Right atrium auricular region (tissue), 2 donors: ENCODE measurements around the gene SLC38A11. TPM values are rescaled to one million over a fixed set of nuclear protein-coding genes. Genes with fewer than 3 reads are reported as not detected.

Source experiments
- DNase-seq: peaks from one replicate; pipeline ENCODE4 v3.0.0-alpha.2; 2019; ENCODE audit warnings: low spot score
- H3K27ac ChIP-seq, 2 donors: fragments of 200-600 bp; sonication (generic); 1 replicate in 1 of 2; 2 replicates in 1 of 2; pipeline ENCODE4 v1.5.1; 2016 to 2019
- H3K27me3 ChIP-seq, 2 donors: fragments of 200-600 bp; sonication (generic); one replicate each; pipeline versions ENCODE4 v1.5.1 to v1.6.0; 2017 to 2019
- H3K36me3 ChIP-seq: fragments of 200-600 bp; sonication (generic); one replicate; pipeline ENCODE4 v1.5.1; 2016
- H3K4me1 ChIP-seq, 2 donors: fragments of 200-600 bp; sonication (generic); one replicate each; pipeline versions ENCODE4 v1.5.1 to v1.6.0; 2017 to 2019
- H3K4me3 ChIP-seq, 2 donors: fragments of 200-600 bp; sonication (generic); 1 replicate in 1 of 2; 2 replicates in 1 of 2; pipeline ENCODE4 v1.5.1; 2017 to 2019; ENCODE audit warnings: mild to moderate bottlenecking in 1 of 2, moderate library complexity in 1 of 2
- H3K9me3 ChIP-seq, 2 donors: fragments of 200-600 bp; sonication (generic); one replicate each; pipeline ENCODE4 v1.5.1; 2019
- CTCF ChIP-seq, 2 donors: fragments of 200-600 bp; sonication (generic); IDR thresholded peaks; one replicate each; pipeline ENCODE4 v1.5.1; 2019; ENCODE audit warnings: antibody characterized with exemption in 2 of 2
- total RNA-seq, 2 donors: library from RNA; depleted of rRNA; stranded (reverse); fragments of >200 nt; gene quantifications; one replicate each; pipeline ENCODE4 v1.1.0, GENCODE V29; 2016

The SLC38A11 gene
- total RNA-seq, 2 donors from 2014 or later: 0.74 TPM; not detected in 1

DNA sequence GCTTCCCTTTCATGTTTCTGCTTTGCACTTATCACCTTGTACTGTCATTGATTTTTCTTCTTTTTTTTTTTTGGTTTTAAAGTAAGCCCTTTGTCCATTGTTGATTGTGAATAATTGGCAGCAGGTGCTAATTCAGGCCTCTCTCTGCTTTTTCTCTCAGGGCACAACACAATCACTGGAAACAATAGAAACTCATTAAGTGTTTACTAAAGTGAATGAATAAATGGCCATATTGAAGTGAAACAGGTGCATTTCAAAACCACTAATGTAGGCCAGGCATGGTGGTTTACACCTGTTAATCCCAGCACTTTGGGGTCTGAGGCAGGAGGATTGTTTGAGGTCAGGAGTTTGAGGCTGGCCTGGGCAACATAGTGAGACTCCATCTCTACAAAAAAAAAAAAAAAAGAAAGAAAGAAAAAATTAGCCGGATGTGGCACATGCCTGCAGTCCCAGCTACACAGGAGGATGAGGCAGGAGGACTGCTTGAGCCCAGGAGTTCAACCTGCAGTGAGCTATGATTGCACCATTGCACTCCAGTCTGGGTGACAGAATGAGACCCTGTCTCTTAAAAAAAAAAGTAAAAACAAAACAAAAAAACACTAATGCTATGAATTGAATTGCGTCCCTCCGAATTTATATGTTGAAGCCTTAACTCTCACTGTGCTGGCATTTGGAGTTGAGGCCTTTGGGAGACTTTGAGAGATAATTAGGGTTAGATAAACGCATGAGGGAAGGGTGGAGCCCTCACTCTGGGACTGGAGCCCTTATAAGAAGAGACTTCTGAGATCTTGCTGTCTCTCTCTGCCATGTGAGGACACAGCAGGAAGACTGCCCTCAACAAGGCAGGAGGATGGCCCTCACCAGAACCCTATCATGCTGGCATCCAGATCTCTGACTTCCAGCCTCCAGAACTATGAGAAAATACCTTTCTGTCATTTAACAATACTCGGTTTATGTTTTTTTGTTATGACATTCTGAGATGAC, 19.9 kb downstream of the SLC38A11 start:
- no peaks in the 10 kb centered on the region for H3K9me3 ChIP-seq
- H3K36me3 ChIP-seq: no peaks in the 10 kb centered on the region
- TF ChIP-seq CTCF (IDR thresholded peaks at IDR 0.05): no peak
- no peaks in the 10 kb centered on the region for H3K4me1 ChIP-seq
- H3K27ac ChIP-seq: no peak overlapping the region
- H3K4me3 ChIP-seq: no peak overlapping the region
- no peaks in the 10 kb centered on the region for H3K27me3 ChIP-seq
- no peak for DNase-seq

DNA sequence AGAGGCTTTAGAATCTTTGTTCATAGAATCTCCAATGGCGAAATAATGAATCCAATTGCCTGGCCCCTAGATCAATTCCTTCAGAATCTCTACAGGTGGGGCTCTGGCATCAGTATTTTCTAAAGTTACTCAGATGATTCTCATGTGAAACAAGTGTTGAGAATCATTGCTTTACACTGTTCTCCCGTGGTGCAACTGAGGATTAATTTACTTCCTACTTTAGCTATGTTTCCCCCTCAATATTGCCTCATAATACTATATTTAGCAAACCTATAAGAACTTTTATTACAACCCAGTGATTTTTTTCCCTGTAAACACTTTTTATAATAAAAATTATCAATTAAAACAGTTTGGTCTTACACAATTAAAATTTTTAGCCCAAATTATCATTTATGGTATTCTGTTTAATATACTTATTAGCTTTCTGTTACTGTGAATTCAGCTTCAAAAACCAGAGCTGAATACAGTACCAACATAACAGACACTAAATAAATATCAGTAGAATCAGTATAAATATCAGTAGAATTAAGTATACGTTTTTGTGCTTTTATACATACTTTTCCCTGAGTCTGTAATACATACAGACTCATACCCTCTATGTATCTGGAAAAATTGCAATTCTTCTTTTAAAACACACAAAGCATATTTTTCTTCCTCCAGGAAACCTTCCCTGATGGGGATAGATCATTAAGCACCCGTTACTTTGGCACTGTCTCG, 20.8 kb downstream of the SLC38A11 start:
- H3K9me3 ChIP-seq: no peaks in the 10 kb centered on the region
- H3K4me3 ChIP-seq: no peak overlapping the region
- no peak for TF ChIP-seq CTCF (IDR thresholded peaks at IDR 0.05)
- no peaks in the 10 kb centered on the region for H3K27me3 ChIP-seq
- no peaks in the 10 kb centered on the region for H3K36me3 ChIP-seq
- H3K27ac ChIP-seq: no peak overlapping the region
- no peaks in the 10 kb centered on the region for H3K4me1 ChIP-seq
- no peak for DNase-seq

- no peaks in the 10 kb centered on the region for H3K9me3 ChIP-seq
- H3K4me1 ChIP-seq: no peaks in the 10 kb centered on the region
- no peak for DNase-seq
- H3K27me3 ChIP-seq: no peaks in the 10 kb centered on the region
- H3K36me3 ChIP-seq: no peaks in the 10 kb centered on the region
- no peak overlapping the region for H3K4me3 ChIP-seq
- TF ChIP-seq CTCF (IDR thresholded peaks at IDR 0.05): no peak
- H3K27ac ChIP-seq: no peak overlapping the region
Observed at GRCh38 chr2:164933671-164934189, 21.6 kb downstream of the SLC38A11 start.

DNA sequence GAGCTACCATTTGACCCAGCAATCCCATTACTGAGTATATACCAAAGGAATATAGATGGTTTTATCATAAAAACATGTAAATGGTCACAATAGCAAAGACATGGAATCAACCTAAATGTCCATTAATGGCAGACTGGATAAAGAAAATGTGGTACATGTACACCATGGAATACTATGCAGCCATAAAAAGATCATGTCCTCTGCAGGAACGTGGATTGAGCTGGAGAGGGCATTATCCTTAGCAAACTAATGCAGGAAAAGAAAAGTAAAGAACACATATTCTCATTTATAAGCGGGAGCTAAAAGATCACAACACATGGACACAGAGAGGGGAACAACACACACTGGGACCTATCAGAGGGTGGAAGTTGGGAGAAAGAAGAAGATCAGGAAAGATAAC, 22.9 kb downstream of the SLC38A11 start:
- TF ChIP-seq CTCF (IDR thresholded peaks at IDR 0.05): no peak

GRCh38 chr2:164928101-164928673, 27.1 kb downstream of the SLC38A11 start:
- no peaks in the 10 kb centered on the region for H3K36me3 ChIP-seq
- DNase-seq: no peak
- no peaks in the 10 kb centered on the region for H3K27me3 ChIP-seq
- TF ChIP-seq CTCF (IDR thresholded peaks at IDR 0.05): no peak
- no peak overlapping the region for H3K27ac ChIP-seq
- no peak overlapping the region for H3K4me3 ChIP-seq
- no peaks in the 10 kb centered on the region for H3K4me1 ChIP-seq
- no peaks in the 10 kb centered on the region for H3K9me3 ChIP-seq

More for the DNA sequence above, 22.9 kb downstream of the SLC38A11 start:
- Histone ChIP-seq H3K36me3 (no peaks in the 10 kb centered on the region), H3K4me3 (no peak overlapping the region), H3K27ac (no peak overlapping the region), H3K27me3 (no peaks in the 10 kb centered on the region), H3K4me1 (no peaks in the 10 kb centered on the region), H3K9me3 (no peaks in the 10 kb centered on the region)
- no peak for DNase-seq
